LNCAP (cell line): ENCODE data around the gene IL17B.

Experiments
- CTCF ChIP-seq: fragments of 450-650 bp; IDR thresholded peaks from 2 replicates; pipeline ENCODE4 v1.5.1; 2017; ENCODE audit warnings: mild to moderate bottlenecking

IL17B gene

DNA sequence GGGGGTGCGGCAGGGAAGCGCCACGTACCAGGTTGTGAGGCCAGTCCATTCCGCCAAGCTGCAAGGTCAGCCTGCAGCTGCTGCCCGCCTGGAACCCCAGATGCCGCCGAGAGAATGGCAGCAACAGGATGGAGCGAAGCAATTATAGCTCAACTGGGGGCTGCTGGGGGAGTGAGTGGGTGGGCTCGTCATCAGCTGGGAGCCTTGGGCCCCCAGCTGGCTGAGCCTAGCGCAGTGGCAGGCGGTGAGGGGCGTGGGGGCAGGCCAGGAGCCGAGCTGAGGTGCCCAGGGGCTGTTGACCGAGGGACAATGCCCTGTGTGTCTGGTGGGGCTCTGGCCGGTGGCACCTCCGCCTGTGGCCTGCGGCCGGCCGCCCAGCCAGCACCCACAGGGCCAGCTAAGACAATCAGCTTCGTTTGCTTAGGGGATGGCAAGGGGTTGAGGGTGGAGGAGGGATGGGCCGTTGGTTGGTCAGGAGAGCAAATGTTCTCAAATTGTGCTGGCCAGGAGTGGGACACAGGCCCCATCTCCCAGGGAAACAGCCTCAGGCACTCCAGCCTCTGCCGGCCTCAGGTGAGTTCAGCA lies at the start of gene IL17B:
Gene IL17B, minus strand, starts transcription at position 116 of the 585 bp plus-strand sequence. Its CDS starts 67 bp downstream, at position 49.
- no peak for TF ChIP-seq CTCF

GRCh38 chr5:149428032-149428431 lies 48.9 kb upstream of the IL17B start:
- TF ChIP-seq CTCF = no peak

DNA sequence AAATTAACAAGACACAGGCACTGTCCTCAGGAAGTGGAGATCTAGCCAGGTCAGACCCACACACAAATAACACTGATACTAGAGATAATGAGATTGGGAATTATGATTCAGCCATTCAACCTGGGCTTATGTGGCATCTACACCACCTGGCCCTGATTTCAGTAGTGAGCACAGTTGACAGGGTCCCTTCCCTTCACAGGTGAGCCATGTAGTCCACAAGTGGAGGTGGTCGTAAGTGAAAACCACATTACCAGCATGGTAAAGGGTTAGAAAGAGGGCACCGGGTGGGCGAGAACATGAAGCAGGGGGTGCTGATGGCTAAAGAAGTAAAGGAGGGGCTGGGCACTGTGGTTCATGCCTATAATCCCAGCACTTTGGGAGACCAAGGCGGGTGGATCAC lies 48.3 kb upstream of the IL17B start:
- no peak for TF ChIP-seq CTCF

GRCh38 chr5:149426931-149427330 lies 47.8 kb upstream of the IL17B start:
- TF ChIP-seq CTCF = no peak

DNA sequence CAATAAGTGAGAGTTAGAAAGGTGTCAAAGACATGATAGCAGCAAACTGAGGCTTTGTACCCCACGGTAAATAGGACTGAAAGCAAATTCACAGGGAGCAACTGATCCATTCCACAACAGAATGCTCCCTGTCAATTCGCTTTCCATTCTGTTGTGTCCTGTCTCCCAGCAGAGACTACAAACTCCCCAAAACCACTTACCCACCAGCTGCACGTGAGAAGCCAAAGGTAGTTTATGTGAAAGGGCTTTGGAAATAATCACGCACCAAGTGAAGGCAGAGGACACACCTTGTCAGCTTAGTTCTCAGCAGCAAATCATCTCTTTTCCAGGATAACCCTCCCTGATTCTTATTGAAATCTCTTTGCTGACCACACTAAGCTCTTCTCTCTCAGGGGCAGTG lies 46.6 kb upstream of the IL17B start:
- no peak for TF ChIP-seq CTCF

DNA sequence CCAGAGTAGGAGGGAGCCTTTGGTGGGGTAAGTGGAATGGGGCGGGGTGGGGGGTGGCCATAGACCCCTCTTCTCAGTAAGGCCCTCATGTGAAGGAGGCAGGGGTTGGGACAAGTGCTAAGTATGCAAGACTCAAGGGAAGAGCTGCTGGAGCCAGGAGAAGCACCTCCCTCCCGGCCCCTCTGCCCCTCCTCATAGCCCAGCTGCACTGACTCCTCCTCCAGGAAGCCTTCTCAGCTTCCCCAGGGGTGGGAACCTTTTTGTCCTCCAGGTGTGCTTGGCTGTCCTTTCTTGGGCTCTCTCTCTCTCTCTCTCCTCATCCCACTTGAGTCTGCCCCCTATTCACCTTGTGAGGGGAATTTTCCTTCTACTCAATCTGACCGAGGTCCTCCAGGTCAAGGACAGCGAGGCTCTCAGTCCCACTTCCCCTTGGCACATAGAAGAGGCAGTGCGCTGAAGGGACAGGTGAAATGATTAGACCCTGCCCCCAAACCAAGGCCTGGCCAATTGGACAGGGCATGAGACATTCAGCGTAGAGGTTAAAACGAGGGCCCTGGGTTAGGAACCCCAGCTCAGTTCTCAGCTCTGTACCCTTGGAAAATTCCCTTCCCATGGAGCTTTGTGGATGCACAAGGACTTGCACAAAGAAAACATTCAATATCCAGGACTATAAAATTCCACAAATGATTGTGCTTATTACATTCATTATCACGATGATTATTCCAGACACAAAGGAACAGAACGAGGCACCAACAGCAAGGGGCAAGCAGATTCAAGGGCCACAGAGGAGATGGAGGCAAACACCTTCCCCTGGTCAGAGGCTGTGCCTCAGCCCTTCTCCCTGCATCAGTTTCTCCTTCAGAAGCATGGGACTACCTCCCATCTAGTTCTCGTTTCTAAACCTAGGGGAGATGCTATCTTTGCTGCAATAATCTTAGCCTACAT lies 45.6 kb upstream of the IL17B start:
- TF ChIP-seq CTCF = no peak

DNA sequence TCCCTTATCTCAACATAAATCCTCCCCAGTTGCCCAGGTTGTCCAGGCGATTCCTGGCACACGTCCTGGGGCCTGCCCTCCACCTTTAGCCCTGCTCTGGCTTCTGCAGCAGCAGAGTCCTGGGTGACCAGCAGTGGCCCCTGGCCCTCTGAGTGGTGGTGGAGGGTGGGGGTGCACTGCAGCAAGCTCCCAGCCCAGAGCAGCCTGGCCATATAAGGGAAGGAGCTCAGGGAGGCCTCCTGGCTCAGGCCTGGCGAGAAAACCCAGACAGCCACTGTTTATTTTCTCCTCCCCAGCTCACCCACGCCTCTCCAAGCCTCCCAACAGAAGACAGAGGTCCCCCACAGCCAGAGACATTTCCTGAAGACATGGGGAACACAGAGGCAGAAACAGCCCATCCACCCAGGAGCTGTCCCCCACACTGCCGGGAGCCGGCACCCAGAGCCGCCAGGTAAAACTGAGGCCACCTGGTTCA lies 44.7 kb upstream of the IL17B start:
- TF ChIP-seq CTCF = no peak
